Activated CD4-positive, alpha-beta T cell treated with anti-CD3 and anti-CD28 coated beads for 1 hour (primary cell): ENCODE results near the gene XPO6.

Source experiments
- DNase-seq: peaks from one replicate; pipeline ENCODE4 v3.0.0-alpha.2; 2020

The XPO6 gene

GRCh38 chr16:28106467-28107215 lies 105.1 kb downstream of the XPO6 start:
- DNase-seq = no peak

- DNase-seq = no peak
Measured at GRCh38 chr16:28105954-28106353, 105.8 kb downstream of the XPO6 start.

DNA sequence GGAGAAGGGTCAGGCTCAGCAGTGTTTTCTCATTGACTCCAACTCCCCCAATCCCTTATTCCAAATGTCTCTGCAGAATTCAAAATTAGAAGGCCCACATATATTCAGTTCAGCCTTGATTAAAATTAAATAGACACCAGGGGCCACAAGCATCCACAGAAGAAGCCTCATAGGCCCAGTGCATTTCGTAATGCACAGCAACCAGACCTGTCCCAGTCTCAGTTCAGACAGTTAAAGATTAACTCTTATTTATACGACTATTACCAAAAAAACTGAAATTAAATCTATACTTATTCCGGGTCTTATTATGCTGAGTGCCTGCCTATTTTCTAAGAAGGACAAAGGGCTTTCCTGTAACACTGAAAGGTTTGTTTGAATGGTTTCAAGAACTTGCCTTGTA lies 106.5 kb downstream of the XPO6 start:
- DNase-seq = no peak

GRCh38 chr16:28104404-28104803 lies 107.4 kb downstream of the XPO6 start:
- no peak for DNase-seq

DNA sequence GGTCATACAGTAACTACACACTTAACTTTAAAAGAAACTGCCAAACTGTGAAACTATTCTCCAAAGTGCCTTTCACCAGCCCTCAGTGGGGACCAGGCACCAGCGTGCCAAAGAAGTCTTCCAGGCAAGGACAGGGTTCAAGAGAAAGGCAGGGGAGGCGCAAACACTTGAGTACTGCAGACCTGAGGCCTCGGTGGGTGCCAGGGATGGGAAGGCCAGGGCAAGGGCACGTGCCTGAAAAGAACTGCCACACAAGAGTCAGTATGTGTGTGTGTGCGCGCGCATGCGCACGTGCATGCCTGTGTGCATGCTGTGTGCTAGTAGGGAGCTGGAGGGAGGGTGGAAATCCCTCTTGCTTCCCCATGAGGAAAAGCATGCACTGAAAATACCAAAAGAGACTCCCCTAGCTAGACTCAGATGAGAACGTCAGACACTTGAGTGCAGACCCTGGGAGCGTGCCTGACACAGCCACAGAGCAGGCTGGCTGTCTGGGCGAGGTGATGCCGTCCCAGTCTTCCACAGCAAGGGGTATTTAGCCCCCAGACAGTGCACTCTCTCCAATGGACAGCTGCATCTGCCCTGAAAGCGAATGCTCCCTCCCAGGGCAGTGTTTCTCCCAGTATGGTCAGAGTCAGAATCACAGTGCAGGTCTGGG lies 108.1 kb downstream of the XPO6 start:
- no peak for DNase-seq

- DNase-seq = no peak
Measured at GRCh38 chr16:28101533-28101890, 110.3 kb downstream of the XPO6 start.

DNA sequence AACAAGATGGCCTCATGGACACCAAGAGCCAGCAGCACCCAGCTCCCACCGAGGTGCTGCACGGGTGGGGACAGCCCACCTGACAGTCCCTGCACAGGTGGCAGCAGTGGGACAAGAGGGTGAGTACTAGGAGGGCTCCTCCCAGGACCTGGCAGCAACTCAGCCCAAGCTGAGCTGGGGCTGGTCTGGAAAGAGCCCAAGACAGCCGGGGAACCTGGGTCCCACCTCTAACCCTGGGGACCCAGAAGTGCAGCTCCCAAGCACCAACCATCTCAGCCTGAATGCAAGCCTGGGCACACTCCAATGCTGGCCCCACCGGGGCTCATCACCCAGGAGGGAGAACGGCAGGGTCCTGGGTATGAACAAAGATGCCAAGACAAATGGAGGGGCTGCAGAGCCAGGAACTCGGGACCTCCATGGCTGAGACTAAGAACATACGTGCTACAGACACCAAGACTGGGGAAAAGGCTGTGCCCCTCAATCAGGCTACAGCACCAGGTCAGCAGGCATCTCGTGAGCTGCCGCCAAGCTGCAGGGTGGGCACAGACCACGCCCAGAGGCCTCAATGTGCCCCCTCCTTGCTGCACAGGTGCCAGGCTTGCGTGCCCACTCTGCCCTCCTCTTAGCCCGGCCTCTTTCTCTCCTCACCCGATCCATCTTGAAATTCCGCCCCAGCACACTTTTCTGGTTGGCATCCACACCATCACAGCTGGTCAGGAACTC lies 110.8 kb downstream of the XPO6 start:
- no peak for DNase-seq

DNA sequence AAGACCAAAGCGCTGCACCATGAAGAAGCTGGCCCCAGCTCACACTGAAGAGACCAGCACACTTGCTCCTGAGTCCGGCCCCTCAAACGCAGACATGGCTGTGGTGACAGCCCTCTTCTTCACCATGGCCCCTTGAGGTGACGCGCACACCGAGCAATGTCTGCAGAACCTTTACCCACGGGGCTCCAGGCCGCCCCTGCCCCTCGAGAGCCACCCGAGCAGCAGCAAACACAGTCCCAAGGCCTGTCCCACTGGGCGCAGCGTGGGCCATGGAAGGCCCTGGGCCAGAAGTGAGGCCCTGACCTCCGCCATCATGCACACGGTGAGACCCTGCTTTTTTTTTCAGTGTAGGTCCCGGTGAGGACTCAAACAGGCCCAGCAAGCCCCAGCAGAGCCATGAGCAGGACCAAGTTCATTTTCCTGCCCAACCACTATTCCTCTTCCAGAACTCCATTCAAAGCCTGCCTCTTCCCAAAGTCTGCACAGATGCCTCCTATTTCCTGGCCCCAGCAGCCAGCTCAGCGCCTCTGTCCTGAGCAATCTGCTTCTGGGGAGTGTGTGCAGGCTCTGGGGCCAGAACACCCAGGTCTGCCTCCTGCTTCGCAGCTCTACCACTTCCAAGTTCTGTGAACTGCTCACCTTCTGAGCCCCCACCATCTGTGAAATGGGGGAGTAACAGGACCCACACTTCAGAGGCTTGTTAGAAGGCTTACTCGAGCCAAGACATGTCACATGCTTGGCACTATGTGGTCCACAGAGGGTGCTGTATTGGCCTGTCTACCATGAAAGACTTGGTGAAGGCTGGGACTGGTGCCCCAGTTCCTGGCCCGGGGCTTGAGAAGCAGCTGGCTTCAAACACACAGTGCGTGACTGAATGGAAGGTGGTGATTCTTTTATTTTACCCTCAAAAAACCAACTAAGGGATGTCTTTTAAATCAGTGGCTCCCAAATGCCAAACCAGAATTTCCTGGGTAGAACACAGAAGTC lies 112.5 kb downstream of the XPO6 start:
- DNase-seq = no peak

DNA sequence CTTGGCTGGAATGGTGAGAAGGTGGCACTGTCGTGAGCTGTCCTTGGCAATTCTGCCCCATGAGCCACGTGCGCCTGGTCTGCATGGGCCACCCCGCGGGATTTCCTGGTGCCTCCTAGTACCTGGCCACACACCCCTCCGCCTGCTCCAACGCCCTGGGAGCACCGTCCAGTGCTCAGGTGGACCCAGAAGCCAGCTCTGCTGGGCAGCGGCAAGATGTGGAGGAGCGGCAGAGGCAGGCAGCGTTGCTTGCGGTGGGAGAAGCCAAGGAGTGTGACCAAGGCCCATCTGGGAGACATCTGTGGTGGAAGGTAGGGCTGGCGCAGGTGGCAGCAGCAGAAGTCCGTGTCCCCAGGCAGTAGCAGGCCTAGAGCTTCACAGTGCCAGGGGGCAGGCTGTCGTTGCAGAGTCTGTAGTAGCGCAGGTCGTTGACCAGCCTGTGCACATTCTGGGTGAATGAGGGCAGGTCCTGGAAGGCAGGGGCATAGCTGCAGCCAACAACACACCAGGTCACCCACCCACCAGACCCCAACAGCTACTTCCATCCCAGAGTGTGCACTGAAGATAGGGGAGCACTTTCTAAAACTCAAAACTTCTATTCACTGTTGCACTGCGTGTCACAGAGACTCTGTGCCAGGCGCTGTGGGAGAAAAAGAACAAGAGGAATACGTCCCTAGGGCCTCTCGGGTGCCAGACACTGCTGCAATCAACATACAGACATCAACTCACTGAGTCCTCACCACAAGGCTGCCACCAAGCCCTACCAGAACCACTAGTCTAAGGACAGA lies 113.4 kb downstream of the XPO6 start:
- DNase-seq = no peak

GRCh38 chr16:28096983-28097899 lies 114.5 kb downstream of the XPO6 start:
- DNase-seq = no peak

GRCh38 chr16:28093385-28093725 lies 118.4 kb downstream of the XPO6 start:
- no peak for DNase-seq

GRCh38 chr16:28092721-28093384 lies 118.9 kb downstream of the XPO6 start:
- DNase-seq = no peak

- DNase-seq = no peak
Measured at GRCh38 chr16:28091656-28092055, 120.1 kb downstream of the XPO6 start.

DNA sequence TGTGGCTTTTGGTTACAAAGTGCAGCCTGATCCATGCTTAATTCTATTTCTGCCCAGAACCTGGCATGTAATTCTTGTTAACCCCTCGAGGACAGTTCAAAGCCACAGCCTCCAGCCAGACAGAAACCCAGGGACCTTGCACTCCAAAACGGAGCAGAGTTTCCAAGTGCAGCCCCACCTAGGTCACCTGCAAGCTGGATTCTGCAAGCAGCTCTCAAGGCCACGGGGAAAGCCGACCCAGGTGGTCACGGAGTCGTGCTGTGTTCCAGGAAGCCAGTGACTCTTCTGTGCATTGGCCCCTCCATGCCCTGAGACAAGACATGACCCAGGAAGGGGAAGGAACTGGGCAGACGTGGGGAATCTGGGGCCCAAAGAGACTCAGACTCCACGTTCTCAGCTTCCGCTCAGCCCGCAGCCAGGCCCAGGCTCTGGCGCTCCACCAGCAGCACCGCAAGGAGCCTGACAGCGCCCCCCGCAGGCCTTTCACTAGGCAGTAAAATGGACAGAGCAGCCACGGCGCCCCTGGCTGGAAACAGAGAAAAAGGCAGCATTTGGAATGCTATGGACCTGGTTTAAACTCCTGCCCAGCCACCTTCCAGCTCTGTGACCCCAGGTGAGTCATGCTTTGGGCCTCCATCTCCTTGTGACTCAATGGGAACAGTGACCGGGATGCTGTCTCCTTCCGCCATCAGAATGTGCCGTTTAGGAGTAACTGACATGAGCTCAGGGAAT lies 121.0 kb downstream of the XPO6 start:
- DNase-seq = no peak

GRCh38 chr16:28089992-28090365 lies 121.8 kb downstream of the XPO6 start:
- no peak for DNase-seq

GRCh38 chr16:28089205-28089991 lies 122.4 kb downstream of the XPO6 start:
- no peak for DNase-seq

GRCh38 chr16:28087675-28088300 lies 124.0 kb downstream of the XPO6 start:
- DNase-seq = no peak

DNA sequence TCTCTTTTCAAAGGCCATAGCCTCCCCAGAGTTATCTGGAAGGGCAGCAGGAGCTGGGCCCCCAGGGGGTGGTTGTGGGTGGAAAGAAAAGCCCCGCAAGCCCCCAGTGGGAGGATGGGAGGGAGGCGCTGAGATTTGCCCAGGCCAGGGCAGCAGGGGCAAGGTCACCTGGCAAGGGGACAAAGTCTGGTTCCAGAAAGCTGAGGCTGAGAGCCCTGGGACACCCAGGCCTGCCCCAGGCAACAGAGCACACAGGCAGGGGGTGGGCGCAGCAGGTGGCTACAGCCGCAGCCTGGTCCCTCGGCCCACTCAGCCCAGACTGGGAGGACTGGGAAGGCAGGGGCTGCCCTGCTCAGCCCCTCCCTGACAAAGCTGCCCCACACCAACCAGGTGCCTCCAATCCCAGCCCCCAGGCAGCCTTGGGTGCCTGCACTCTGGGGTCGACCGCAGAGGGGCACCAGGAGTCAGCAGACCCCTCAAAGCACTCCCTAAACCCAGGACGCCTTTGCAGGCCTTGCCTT lies 124.6 kb downstream of the XPO6 start:
- no peak for DNase-seq
